HTR-8/SVneo (cell line): ENCODE data around the gene SDC3.

Experiments used
- DNase-seq: peaks from one replicate; pipeline ENCODE4 v3.0.0; 2011; ENCODE audit warnings: low spot score, mixed read lengths; ENCODE audit not compliant: insufficient read length
- FAIRE-seq: peaks from 2 replicates; lab custom pipeline; 2011; peaks lifted over from hg19 to GRCh38; lab: Jason Lieb, UNC

The SDC3 gene

GRCh38 chr1:30834253-30834652 is 74.3 kb downstream of the SDC3 start:
- FAIRE-seq (no peak), DNase-seq (no peak)

DNA sequence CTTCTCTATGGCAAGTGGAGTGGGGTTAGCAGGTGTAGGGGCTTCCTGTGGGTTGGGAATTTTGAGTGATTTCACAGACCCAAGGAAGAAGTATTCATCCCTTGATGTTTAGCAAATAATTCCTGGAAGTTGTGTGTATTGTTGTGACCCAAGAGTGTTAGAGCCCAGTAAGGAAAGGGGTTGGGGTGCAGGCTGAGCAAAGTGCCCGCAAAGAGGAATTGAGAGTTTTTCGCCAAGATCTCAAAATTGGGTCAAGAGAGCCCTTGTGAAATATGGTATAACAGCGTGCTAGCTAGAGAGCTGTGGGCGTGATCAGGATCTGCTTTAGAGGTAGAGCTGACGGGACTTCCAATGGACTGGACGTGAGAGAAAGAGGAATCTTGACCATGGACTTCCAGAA is 78.0 kb downstream of the SDC3 start:
- FAIRE-seq (no peak), DNase-seq (no peak)

GRCh38 chr1:30829889-30830288 is 78.7 kb downstream of the SDC3 start:
- DNase-seq, result no peak
- FAIRE-seq, result no peak

DNA sequence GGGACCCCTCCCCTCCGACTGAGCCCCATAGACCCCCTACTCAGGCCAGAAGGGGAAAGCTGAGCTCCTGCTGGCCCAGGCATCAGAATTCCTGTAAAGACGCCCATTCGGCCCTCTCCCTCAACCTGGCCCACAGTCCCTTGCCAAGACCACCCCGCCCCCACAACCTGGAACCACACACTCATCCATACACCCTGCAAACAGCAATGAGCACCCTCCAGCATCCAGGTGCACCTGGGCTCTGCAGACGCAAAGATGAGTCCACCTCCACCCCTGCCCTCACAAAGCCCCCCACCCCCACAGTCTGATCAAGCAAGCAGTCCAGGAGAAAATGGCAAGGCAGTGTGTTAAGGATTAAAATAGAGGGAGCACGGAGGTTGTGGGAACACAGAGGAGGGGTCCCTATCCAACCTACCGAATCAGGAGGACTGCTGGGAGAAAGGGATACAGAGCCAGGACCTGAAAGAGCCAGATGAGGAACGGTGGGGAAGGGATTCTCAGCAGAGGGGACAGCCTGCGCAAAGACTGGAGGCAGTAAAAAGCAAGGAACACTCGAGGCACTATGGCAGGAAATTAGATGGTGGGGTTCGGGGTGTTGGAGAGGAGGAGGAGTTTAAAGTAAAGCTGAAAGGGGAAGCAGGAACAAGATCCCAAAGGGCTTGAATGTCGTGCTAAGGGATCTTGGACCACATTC is 83.7 kb downstream of the SDC3 start:
- DNase-seq (no peak), FAIRE-seq (no peak)

DNA sequence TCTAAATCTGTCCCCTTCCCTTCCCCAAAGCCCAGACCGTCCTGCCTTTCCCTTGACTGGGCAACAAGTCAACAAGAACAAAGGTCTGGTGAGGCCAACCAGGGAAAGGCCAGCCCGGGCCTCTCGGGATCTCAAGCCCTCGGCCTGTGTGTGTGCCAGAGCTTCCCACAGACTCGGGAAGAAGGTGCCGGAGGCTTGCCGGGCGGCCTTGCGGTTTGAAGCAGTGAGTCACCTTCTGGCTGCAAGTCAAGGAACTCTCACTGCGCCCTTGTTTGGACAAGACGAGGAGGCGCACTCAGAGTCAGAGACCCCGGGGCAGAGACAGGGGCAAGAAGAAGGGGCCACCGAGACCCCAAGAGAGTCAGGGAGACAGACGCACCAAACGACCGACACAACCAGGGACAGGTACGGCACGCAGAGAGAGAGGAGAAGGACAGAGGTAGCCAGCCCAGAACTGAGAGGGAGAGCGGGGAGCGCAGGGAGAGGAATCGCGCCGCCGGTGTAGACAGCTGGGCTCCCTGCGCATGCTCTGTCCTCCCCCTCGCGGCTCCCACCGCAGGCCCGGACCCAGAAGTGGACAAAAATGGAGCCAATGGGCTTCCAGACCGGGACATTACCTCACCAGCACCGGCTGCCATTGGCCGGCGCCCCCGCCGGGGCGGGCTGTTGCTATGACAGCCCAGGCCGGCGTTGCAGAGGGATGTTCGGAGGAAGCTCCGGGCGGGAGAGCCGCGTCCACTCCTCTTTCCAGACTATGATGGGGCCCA is 84.4 kb downstream of the SDC3 start:
- peak; percentile 95 for FAIRE-seq
- DNase-seq, result peak; percentile 99

GRCh38 chr1:30823627-30823968 is 85.0 kb downstream of the SDC3 start:
- FAIRE-seq, result no peak
- no peak for DNase-seq

DNA sequence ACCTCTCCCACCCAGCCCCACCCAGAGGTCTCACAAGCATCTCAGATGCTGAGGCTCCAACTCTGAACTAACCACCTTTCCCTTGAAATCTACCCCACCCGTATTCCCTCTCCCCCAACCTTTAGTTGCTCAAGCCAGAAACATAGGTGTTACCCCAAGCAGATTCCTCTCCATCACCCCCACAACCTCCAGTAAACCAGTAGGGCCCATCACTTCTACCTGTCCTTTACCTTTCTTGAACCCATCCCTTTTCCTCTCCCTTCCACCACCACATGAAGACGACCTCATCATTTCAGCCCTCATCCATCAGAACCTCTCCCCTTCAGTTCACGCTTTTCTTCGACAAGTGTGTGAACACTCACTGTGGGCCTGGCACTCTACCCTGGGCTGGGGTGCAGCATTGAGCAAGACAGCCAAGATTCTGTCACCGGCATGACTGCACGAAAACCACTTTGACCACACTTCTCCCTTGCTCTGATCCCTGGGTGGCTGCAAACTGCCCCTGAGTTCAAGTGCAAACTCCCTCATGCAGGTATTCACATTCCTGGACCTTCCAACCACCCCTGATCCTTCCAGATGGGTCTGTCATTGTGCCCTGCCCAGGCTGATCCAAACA is 85.5 kb downstream of the SDC3 start:
- FAIRE-seq (peak; percentile 59), DNase-seq (no peak)

GRCh38 chr1:30822006-30822405 is 86.6 kb downstream of the SDC3 start:
- FAIRE-seq (no peak), DNase-seq (no peak)

DNA sequence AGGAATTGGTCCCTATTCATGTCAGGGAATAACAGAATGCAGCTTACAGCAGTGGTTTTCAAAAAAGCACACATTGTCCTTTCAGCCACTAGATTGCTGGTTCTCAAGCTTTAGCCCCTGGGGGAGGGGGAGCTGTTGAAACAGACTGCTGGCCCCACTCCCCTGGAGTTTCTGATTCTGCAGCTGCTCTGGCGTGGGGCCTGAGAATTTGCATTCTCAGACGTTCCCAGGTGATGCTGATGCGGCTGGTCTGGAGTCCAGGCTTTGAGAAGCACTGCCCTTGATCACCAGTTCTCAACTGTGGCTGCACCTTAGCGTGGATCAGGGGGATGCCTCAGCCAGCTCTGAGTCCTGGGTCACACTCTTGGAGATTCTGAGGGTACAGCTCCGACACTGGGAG is 88.3 kb downstream of the SDC3 start:
- no peak for DNase-seq
- no peak for FAIRE-seq
